ENCODE measurements around the gene CAMSAP1. TPM values are rescaled to one million over a fixed set of nuclear protein-coding genes. Genes with fewer than 3 reads are reported as not detected.
"Not testable (repeated sequence)": the region's sequence is repeated elsewhere in the genome, so short reads cannot be mapped to it uniquely, and the experiment has no call there.

Gene CAMSAP1
- total and polyA plus RNA-seq, 7 donors: 2.3 to 37.7 (median 19.4) TPM

- Histone ChIP-seq H3K27ac (no peak overlapping the region), H3K4me1 (no peaks in the 10 kb centered on the region), H3K27me3 (no peaks in the 10 kb centered on the region), H3K9me3 (no peaks in the 10 kb centered on the region), H3K36me3 (peaks cover 5 to 78% (median 44%) of the 10 kb centered on the region in 4 donors), H3K4me3 (no peak overlapping the region)
- intact Hi-C loops (cut with DNase I): no loop called here
- WGBS, 2 donors: 86 to 90% methylated on average over 18 of the region's 18 CpGs
- no peak for DNase-seq
- TF ChIP-seq POLR2AphosphoS5 (IDR thresholded peaks at IDR 0.05): no peak
Observed at GRCh38 chr9:135951889-135952663, 44.7 kb upstream of the CAMSAP1 start.

- H3K36me3 ChIP-seq: peaks cover 10 to 86% (median 49%) of the 10 kb centered on the region in 4 donors
- 97% methylated on average over 8 of the region's 8 CpGs for WGBS, 2 donors
- H3K27me3 ChIP-seq; DNase-seq; intact Hi-C loops (cut with DNase I); H3K9me3 ChIP-seq; H3K4me1 ChIP-seq; H3K4me3 ChIP-seq; H3K27ac ChIP-seq: not testable (repeated sequence)
Observed at GRCh38 chr9:135951310-135951709, 44.0 kb upstream of the CAMSAP1 start.

GRCh38 chr9:135950841-135951240 is 43.5 kb upstream of the CAMSAP1 start:
- H3K27ac ChIP-seq; H3K4me1 ChIP-seq; DNase-seq; H3K9me3 ChIP-seq; H3K4me3 ChIP-seq; H3K27me3 ChIP-seq; intact Hi-C loops (cut with DNase I): not testable (repeated sequence)
- peaks cover 14 to 90% (median 53%) of the 10 kb centered on the region in 4 donors for H3K36me3 ChIP-seq
- WGBS, 2 donors: 98% methylated on average over 4 of the region's 4 CpGs

GRCh38 chr9:135950135-135950682 is 42.9 kb upstream of the CAMSAP1 start:
- Histone ChIP-seq H3K27ac (no peak overlapping the region), H3K4me3 (no peak overlapping the region), H3K4me1 (no peaks in the 10 kb centered on the region), H3K9me3 (no peaks in the 10 kb centered on the region), H3K27me3 (no peaks in the 10 kb centered on the region), H3K36me3 (peaks cover 21 to 97% (median 60%) of the 10 kb centered on the region in 4 donors)
- 96% methylated on average over 12 of the region's 12 CpGs for WGBS, 2 donors
- DNase-seq: no peak
- intact Hi-C loops (cut with DNase I): no loop called here
- TF ChIP-seq POLR2AphosphoS5 (IDR thresholded peaks at IDR 0.05): no peak
- no peak for TF ChIP-seq POLR2A (IDR thresholded peaks at IDR 0.05)
- no peak for TF ChIP-seq CTCF (IDR thresholded peaks at IDR 0.05)
- no peak for TF ChIP-seq EP300 (IDR thresholded peaks at IDR 0.05)

- H3K9me3 ChIP-seq: no peaks in the 10 kb centered on the region
- no peaks in the 10 kb centered on the region for H3K27me3 ChIP-seq
- TF ChIP-seq POLR2AphosphoS5 (IDR thresholded peaks at IDR 0.05) (no peak), EP300 (IDR thresholded peaks at IDR 0.05) (no peak), POLR2A (IDR thresholded peaks at IDR 0.05) (no peak), CTCF (IDR thresholded peaks at IDR 0.05) (no peak)
- intact Hi-C loops (cut with DNase I): no loop called here
- no peak for DNase-seq
- H3K36me3 ChIP-seq: peaks cover 25 to 97% (median 63%) of the 10 kb centered on the region in 4 donors
- 95% methylated on average over 26 of the region's 26 CpGs for WGBS, 2 donors
- H3K27ac ChIP-seq: no peak overlapping the region
- no peak overlapping the region for H3K4me3 ChIP-seq
- H3K4me1 ChIP-seq: no peaks in the 10 kb centered on the region
Observed at GRCh38 chr9:135949501-135950134, 42.3 kb upstream of the CAMSAP1 start.

DNA sequence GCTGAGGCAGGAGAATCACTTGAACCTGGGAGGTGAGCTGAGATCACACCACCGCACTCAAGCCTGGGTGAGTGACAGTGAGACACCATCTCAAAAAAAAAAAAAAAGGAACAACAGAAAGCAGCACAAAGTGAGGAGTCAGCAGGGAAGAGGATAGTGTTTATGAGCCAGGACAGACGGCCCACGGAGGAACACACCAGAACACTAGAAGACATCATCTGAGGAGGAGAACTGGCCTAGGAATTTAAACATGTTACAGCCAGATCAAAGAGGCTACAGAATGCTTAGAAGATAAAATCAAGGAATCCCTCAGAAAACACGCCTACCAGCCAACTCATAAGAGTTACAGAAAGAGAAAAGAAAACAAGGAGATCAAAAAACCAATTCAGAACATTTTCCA is 41.6 kb upstream of the CAMSAP1 start:
- Histone ChIP-seq H3K9me3 (no peaks in the 10 kb centered on the region), H3K27me3 (no peaks in the 10 kb centered on the region), H3K4me3 (no peak overlapping the region), H3K27ac (no peak overlapping the region), H3K36me3 (peaks cover 26 to 97% (median 64%) of the 10 kb centered on the region in 4 donors), H3K4me1 (no peaks in the 10 kb centered on the region)
- DNase-seq: no peak
- intact Hi-C loops (cut with DNase I): no loop called here
- WGBS, 2 donors: 87 to 90% methylated on average over 4 of the region's 4 CpGs
- TF ChIP-seq CTCF (IDR thresholded peaks at IDR 0.05): no peak
- no peak for TF ChIP-seq POLR2AphosphoS5 (IDR thresholded peaks at IDR 0.05)
- no peak for TF ChIP-seq POLR2A (IDR thresholded peaks at IDR 0.05)
- TF ChIP-seq EP300 (IDR thresholded peaks at IDR 0.05): no peak
